K562 (cell line): Measurements from ENCODE around the gene SP2. TPM values are rescaled to one million over a fixed set of nuclear protein-coding genes. Genes with fewer than 3 reads are reported as not detected.

Experiments
- CBFA2T2 ChIP-seq: fragments of 450-650 bp; conservative IDR thresholded peaks from 2 replicates; pipeline ENCODE4 v1.6.1; 2017; ENCODE audit warnings: mild to moderate bottlenecking
- CBX1 ChIP-seq: sonication (generic); IDR thresholded peaks from 2 replicates; pipeline ENCODE4 v1.6.1; 2016; ENCODE audit warnings: antibody characterized with exemption, low read depth, mild to moderate bottlenecking
- HDAC2 ChIP-seq: fragments of 450-650 bp; IDR thresholded peaks from 2 replicates; pipeline ENCODE4 v1.6.1; 2016; ENCODE audit warnings: mild to moderate bottlenecking
- HIVEP1 ChIP-seq: fragments of 250-450 bp; sonication (Bioruptor Pico); IDR thresholded peaks from 2 replicates; pipeline ENCODE4 v1.4.0; 2020; ENCODE audit warnings: mild to moderate bottlenecking
- HLTF ChIP-seq: fragments of 450-650 bp; IDR thresholded peaks from 2 replicates; pipeline ENCODE4 v1.6.1; 2016
- KDM1A ChIP-seq, 2 experiments: fragments of 450-650 bp; IDR thresholded peaks; 2 replicates each; pipeline ENCODE4 v1.6.1; 2016; ENCODE audit warnings: mild to moderate bottlenecking in 2 of 2
- L3MBTL2 ChIP-seq: fragments of 450-650 bp; IDR thresholded peaks from 2 replicates; pipeline ENCODE4 v1.6.1; 2016; ENCODE audit warnings: mild to moderate bottlenecking, moderate library complexity
- MECOM ChIP-seq: fragments of 250-450 bp; sonication (Bioruptor Pico); IDR thresholded peaks from 2 replicates; pipeline ENCODE4 v1.8.0; 2022; ENCODE audit warnings: inconsistent platforms
- MYNN ChIP-seq, 2 experiments: sonication (generic); formaldehyde crosslinking in 1 of 2; IDR thresholded peaks; 2 replicates each; pipeline versions ENCODE4 v1.5.0 to v1.6.1; 2016 to 2020; ENCODE audit warnings: antibody characterized with exemption in 1 of 2, missing genetic modification reagents in 1 of 2
- NFE2L1 ChIP-seq: fragments of 450-650 bp; IDR thresholded peaks from 2 replicates; pipeline ENCODE4 v1.6.1; 2016; ENCODE audit warnings: missing genetic modification characterization, low read depth, mild to moderate bottlenecking, missing compliant biosample characterization, moderate library complexity, borderline replicate concordance
- PHTF2 ChIP-seq: fragments of 250-450 bp; sonication (Bioruptor Pico); IDR thresholded peaks from 2 replicates; pipeline ENCODE4 v1.5.0; 2021; ENCODE audit warnings: mild to moderate bottlenecking
- POLR2AphosphoS2 ChIP-seq: IDR thresholded peaks from 2 replicates; pipeline ENCODE4 v1.6.1; 2012; ENCODE audit warnings: low read length, improper control_type of control experiment
- TAF1 ChIP-seq: IDR thresholded peaks from 2 replicates; pipeline ENCODE4 v1.6.1; 2011; ENCODE audit warnings: mild to moderate bottlenecking, low read length, moderate library complexity; ENCODE audit not compliant: insufficient read depth, control insufficient read depth, severe bottlenecking; ENCODE audit errors: extremely low read depth
- XRCC3 ChIP-seq: fragments of 450-650 bp; IDR thresholded peaks from 2 replicates; pipeline ENCODE4 v1.6.1; 2017; ENCODE audit warnings: mild to moderate bottlenecking, moderate library complexity
- YBX1 ChIP-seq: fragments of 450-650 bp; IDR thresholded peaks from 2 replicates; pipeline ENCODE4 v1.7.1; 2016; ENCODE audit warnings: mild to moderate bottlenecking
- ZNF184 ChIP-seq: sonication (generic); formaldehyde crosslinking; IDR thresholded peaks from 2 replicates; pipeline ENCODE4 v1.5.0; 2020; ENCODE audit warnings: missing genetic modification reagents
- ZNF24 ChIP-seq: fragments of 450-650 bp; IDR thresholded peaks from 2 replicates; pipeline ENCODE4 v1.6.1; 2016
- ZNF445 ChIP-seq: fragments of 250-450 bp; sonication (Bioruptor Pico); IDR thresholded peaks from 2 replicates; pipeline ENCODE4 v1.4.0; 2020; ENCODE audit warnings: low read depth, mild to moderate bottlenecking, moderate library complexity
- ZNF707 ChIP-seq: fragments of 250-450 bp; sonication (Bioruptor Pico); conservative IDR thresholded peaks from 2 replicates; pipeline ENCODE4 v1.8.0; 2022; ENCODE audit warnings: inconsistent platforms, mild to moderate bottlenecking, moderate library complexity
- polyA plus RNA-seq, 8 experiments: library from polyadenylated mRNA; depleted of rRNA in 4 of 8; stranded (reverse) in 5 of 8; unstranded in 3 of 8; fragments of >200 nt; fragmentation: Nextera tagmentation in 2 of 8; fragmentation: Illumina TruSeq in 1 of 8; extraction: Ambion mirVana in 2 of 8; extraction: Trizol in 1 of 8; gene quantifications; 2 replicates each; pipeline versions ENCODE4 v1.2.1 to v1.2.3, GENCODE V29; 2011 to 2014; ENCODE audit warnings: inconsistent platforms in 1 of 8, missing spikeins in 1 of 8
- total RNA-seq, 7 experiments: library from RNA; depleted of rRNA in 6 of 7; stranded (reverse); fragments of >200 nt in 6 of 7; fragmentation: Illumina TruSeq in 2 of 7; extraction: Trizol in 2 of 7; gene quantifications; 2 replicates each; pipeline versions ENCODE4 v1.2.1 to v1.2.3, GENCODE V29; 2011 to 2021; ENCODE audit warnings: low replicate concordance in 1 of 7
- TF ChIP-seq, protein P1 (sequence below), 2 experiments: fragments of 450-650 bp; IDR thresholded peaks; 2 replicates each; pipeline ENCODE4 v1.6.1; 2016
- TF ChIP-seq, protein P2 (sequence below): sonication (generic); IDR thresholded peaks from 2 replicates; pipeline ENCODE4 v1.6.1; 2016
- TF ChIP-seq, protein P3 (sequence below): fragments of 250-450 bp; sonication (Bioruptor Pico); IDR thresholded peaks from 2 replicates; pipeline ENCODE4 v1.5.0; 2020; ENCODE audit warnings: mild to moderate bottlenecking, borderline replicate concordance

The SP2 gene
- total and polyA plus RNA-seq, 9 of the 15 experiments (the other 6 are each of a cell fraction or from before 2014, with no cell fraction given), result 0.77 to 22.3 (median 2.3) TPM

DNA sequence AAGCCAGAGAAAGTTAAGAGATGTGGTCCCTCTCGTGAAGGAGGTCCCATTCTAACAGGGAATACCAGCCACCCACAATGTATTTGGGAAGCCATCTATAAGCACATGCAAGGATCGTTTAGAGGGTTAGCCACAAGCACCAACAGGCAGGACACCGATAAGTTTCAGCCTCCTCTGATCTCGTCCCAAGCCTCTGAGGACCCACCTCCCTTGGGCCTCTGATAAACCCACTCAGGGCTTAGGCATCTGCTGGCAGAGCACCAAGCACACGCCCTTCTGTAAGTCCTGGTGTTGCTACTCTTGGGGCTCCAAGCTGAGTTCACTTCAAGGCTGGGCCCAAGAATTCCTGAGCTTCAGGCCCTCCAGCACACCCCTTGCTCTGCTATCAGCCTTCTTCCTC is 39.9 kb downstream of the SP2 start (continued):
- 0 out of 2 replicates have a peak, but pooled peaks have one; percentile 23 for TF ChIP-seq HDAC2
- TF ChIP-seq YBX1, result no peak
- no peak for TF ChIP-seq MECOM (CRISPR knock-in tag)
- no peak for TF ChIP-seq XRCC3
- no peak for TF ChIP-seq ZNF445 (CRISPR knock-in tag)
- TF ChIP-seq HLTF, result no peak
- TF ChIP-seq ZNF184, result no peak
- TF ChIP-seq POLR2AphosphoS2, result no peak
- no peak for TF ChIP-seq PHTF2 (CRISPR knock-in tag)
- no peak for TF ChIP-seq ZNF24
- no peak for TF ChIP-seq HIVEP1 (CRISPR knock-in tag)
- TF ChIP-seq, protein P1, sequence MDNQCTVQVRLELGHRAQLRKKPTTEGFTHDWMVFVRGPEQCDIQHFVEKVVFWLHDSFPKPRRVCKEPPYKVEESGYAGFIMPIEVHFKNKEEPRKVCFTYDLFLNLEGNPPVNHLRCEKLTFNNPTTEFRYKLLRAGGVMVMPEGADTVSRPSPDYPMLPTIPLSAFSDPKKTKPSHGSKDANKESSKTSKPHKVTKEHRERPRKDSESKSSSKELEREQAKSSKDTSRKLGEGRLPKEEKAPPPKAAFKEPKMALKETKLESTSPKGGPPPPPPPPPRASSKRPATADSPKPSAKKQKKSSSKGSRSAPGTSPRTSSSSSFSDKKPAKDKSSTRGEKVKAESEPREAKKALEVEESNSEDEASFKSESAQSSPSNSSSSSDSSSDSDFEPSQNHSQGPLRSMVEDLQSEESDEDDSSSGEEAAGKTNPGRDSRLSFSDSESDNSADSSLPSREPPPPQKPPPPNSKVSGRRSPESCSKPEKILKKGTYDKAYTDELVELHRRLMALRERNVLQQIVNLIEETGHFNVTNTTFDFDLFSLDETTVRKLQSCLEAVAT (IDR thresholded peaks at IDR 0.05), result no peak
- no peak for TF ChIP-seq ZNF707 (CRISPR knock-in tag)
- TF ChIP-seq CBFA2T2, result peak; percentile 75
- TF ChIP-seq L3MBTL2, result peak; percentile 36; the same call in 1 of the 2 replicates
- TF ChIP-seq, protein P2, sequence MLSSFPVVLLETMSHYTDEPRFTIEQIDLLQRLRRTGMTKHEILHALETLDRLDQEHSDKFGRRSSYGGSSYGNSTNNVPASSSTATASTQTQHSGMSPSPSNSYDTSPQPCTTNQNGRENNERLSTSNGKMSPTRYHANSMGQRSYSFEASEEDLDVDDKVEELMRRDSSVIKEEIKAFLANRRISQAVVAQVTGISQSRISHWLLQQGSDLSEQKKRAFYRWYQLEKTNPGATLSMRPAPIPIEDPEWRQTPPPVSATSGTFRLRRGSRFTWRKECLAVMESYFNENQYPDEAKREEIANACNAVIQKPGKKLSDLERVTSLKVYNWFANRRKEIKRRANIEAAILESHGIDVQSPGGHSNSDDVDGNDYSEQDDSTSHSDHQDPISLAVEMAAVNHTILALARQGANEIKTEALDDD, result no peak
- TF ChIP-seq, protein P3, sequence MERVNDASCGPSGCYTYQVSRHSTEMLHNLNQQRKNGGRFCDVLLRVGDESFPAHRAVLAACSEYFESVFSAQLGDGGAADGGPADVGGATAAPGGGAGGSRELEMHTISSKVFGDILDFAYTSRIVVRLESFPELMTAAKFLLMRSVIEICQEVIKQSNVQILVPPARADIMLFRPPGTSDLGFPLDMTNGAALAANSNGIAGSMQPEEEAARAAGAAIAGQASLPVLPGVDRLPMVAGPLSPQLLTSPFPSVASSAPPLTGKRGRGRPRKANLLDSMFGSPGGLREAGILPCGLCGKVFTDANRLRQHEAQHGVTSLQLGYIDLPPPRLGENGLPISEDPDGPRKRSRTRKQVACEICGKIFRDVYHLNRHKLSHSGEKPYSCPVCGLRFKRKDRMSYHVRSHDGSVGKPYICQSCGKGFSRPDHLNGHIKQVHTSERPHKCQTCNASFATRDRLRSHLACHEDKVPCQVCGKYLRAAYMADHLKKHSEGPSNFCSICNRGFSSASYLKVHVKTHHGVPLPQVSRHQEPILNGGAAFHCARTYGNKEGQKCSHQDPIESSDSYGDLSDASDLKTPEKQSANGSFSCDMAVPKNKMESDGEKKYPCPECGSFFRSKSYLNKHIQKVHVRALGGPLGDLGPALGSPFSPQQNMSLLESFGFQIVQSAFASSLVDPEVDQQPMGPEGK, result no peak
- 0 out of 2 replicates have a peak, but pooled peaks have one; percentile 19 for TF ChIP-seq MYNN (IDR thresholded peaks at IDR 0.05)
- no peak for TF ChIP-seq MYNN (CRISPR knock-in tag; IDR thresholded peaks at IDR 0.05)
- no peak for TF ChIP-seq CBX1
- 0 out of 4 replicates have a peak, but pooled peaks of 1 of the 2 experiments have one; percentile 19 for TF ChIP-seq KDM1A (IDR thresholded peaks at IDR 0.05)
- TF ChIP-seq TAF1, result peak; percentile 11
- TF ChIP-seq NFE2L1, result no peak
